ENCODE results near the gene HGD. TPM values are rescaled to one million over a fixed set of nuclear protein-coding genes. Genes with fewer than 3 reads are reported as not detected.

HGD gene
- total RNA-seq, 4 donors from 2014 or later, result 0.68 to 2.0 TPM; not detected in 2

DNA sequence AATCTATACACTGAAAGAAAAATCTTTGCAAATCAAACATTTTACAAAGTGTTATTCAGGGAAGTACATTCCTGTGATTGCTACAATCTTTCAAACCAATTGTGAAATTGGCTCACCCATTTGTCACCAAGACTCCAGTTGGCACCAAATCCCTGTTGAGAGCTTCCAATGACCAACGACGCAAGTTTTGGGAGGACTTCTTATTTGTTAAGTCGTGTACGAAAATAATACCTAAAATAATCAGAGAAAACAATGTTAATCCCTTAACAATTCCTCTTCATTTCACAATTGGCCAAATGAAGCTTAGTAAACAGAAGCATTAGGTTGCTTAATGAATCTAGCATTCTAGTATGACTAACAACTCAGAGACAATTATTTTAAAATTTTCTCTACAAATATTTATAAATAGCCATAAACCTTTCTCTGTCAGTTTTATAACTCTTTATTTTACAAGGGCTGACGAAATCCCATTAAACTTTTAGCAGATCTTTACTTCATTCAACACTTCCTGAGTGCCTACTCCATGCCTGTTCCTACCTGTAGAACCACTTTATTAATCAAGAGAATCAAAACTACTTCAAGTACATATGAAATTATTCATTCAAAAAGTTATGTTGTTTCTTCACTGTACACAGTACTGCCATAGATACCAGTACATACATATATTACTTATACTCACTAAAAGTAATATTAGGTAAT lies 24.0 kb upstream of the HGD start:
- TF ChIP-seq, protein P1, sequence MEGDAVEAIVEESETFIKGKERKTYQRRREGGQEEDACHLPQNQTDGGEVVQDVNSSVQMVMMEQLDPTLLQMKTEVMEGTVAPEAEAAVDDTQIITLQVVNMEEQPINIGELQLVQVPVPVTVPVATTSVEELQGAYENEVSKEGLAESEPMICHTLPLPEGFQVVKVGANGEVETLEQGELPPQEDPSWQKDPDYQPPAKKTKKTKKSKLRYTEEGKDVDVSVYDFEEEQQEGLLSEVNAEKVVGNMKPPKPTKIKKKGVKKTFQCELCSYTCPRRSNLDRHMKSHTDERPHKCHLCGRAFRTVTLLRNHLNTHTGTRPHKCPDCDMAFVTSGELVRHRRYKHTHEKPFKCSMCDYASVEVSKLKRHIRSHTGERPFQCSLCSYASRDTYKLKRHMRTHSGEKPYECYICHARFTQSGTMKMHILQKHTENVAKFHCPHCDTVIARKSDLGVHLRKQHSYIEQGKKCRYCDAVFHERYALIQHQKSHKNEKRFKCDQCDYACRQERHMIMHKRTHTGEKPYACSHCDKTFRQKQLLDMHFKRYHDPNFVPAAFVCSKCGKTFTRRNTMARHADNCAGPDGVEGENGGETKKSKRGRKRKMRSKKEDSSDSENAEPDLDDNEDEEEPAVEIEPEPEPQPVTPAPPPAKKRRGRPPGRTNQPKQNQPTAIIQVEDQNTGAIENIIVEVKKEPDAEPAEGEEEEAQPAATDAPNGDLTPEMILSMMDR (IDR thresholded peaks at IDR 0.05; ENCODE audit: low read depth), result no peak

DNA sequence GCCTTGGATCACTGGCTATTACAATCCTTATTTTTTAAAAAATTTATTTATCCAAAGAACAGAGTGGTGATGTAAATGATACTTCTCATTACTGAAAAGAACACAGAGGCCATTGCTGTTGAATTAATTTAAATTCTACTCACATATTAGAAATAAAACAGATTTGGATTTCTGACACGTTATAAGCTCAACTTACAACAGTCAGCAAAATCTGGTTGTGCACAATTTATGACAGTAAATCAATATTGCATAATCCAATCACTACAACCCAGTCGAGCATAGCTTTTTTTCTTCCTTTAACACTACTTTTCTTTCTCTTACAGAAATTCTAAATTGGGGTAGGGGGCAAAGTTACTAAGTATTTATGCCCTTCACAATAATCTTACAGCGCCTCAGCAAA lies 17.3 kb upstream of the HGD start:
- TF ChIP-seq, protein P1 (IDR thresholded peaks at IDR 0.05; ENCODE audit: low read depth), result no peak

DNA sequence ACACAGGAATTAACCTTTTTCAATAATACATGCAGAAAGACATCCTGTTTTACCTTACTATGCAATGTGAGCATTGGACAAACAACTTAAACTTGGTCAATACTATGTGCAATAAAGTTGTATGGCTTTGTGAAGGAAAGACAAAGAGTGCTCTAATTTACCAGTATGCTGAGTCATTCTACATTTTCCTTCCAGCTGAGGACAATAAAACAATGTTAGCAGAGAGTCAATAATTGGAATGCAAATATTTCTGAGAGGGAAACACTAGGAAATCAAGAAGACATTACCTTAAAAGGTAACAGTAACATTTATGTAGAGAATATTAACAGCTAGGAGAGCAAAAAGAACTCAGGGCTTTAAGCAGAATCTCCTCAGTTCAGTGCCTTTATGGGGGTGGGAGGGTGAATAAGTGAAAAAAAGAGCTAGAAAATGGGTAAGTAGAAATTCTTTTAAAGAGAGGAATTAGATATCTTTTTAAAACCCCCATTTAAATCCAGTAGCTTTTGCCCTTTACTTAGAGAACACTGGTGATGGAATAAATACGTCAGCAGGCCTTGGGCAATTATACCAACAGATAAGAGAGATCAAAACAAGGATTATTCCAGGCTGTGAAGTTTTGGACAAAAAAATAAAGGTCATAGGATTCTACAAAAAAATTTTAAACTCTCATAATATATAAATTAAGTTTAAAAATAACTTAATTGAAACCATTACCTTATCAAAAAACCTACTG lies 11.6 kb upstream of the HGD start:
- TF ChIP-seq, protein P1 (IDR thresholded peaks at IDR 0.05; ENCODE audit: low read depth), result no peak

DNA sequence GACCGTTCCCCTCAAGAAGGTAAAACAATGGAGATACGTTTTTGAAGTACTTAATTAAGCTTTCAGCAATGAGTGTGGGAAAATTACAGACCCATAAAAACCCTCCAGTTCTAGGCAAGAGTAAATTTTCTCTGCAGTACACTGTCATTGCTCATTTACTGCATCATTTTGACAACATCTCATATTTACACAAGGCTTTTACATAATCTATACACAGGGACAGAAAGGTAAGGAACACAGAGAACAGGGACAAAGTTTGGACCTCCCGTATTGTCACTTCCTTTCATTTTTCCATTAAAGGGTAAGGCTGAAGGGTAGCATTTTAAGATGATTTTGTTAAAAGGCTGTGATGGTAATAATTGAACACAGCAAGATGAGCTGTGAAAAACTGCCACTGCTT lies 7.4 kb upstream of the HGD start:
- TF ChIP-seq, protein P1 (IDR thresholded peaks at IDR 0.05; ENCODE audit: low read depth), result no peak

DNA sequence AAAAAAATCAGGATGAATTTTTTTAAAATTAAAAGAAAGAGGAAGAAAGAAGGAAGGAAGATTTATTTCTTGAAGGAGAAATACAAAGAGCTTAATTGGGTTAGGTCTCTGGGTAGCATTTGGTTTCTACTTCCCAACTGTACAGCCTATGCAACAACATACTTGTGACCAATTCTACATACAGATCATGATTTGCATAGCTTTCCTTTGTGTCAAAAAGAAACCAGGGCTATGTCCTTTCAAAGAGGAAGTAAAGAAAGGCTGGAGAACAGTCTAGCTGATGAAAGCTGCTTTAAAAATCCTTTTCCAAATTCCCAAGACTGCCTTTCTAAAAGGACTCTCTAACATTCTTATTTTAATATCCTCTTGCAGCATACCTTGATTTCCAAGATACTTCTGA lies 6.1 kb upstream of the HGD start:
- TF ChIP-seq, protein P1 (IDR thresholded peaks at IDR 0.05; ENCODE audit: low read depth), result no peak

DNA sequence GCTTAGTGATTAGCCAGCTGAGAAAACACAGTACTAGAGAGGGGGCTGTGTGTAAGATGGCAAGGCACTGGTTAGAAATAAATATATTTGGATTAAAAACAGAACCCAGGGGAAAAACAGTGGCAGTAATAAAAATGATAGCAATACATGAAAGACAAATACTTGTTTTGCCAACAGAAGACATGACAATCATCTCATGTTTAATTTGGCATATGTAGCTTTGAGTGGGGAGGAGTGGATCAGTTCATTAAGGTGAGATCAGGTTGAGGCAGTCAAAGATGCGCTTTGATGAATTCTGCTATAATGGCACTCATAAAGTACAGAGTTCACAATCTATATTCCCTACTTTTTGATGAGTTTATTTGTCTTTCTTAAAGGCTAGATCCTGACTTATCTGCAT lies 3.4 kb upstream of the HGD start:
- TF ChIP-seq, protein P1 (IDR thresholded peaks at IDR 0.05; ENCODE audit: low read depth), result no peak

DNA sequence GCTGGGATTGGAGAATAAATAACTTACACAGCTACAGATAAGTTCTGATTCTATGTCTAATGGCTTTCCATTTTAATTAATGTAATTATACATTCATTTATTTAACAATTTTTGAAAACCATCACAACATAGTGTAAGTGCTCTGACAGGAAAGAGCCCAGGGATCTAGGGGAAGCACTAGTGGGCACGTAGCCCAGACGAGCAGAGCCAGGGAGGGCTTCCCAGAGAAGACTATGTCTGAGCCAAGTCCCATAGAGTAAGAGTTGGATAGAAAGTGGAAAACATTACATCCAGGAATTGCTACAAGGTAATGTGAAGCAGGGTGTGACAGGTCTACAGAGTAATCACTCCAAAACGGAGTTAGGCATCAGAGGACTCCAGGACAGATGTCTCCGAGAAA lies 2.9 kb upstream of the HGD start:
- TF ChIP-seq, protein P1 (IDR thresholded peaks at IDR 0.05; ENCODE audit: low read depth), result no peak
